Astrocyte (in vitro differentiated cells and primary cell): ENCODE measurements around the gene EPHB1.

Source experiments
- CTCF ChIP-seq: IDR thresholded peaks from 2 replicates; pipeline ENCODE4 v1.5.1; 2011; ENCODE audit warnings: low read depth, mild to moderate bottlenecking, inconsistent platforms, low read length, moderate library complexity; ENCODE audit not compliant: insufficient read depth
- EZH2 ChIP-seq: IDR thresholded peaks from 2 replicates; pipeline ENCODE4 v1.6.1; 2012; ENCODE audit warnings: mild to moderate bottlenecking, low read length, inconsistent platforms; ENCODE audit not compliant: insufficient read depth

- TF ChIP-seq EZH2 (no peak), CTCF (no peak)
These were observed 6.3 kb downstream of the EPHB1 start for GRCh38 chr3:134801204-134801958.
